ENCODE measurements around the gene MYF6. TPM values are rescaled to one million over a fixed set of nuclear protein-coding genes. Genes with fewer than 3 reads are reported as not detected.

MYF6 gene
- total RNA-seq, 2 donors from 2014 or later = not detected

DNA sequence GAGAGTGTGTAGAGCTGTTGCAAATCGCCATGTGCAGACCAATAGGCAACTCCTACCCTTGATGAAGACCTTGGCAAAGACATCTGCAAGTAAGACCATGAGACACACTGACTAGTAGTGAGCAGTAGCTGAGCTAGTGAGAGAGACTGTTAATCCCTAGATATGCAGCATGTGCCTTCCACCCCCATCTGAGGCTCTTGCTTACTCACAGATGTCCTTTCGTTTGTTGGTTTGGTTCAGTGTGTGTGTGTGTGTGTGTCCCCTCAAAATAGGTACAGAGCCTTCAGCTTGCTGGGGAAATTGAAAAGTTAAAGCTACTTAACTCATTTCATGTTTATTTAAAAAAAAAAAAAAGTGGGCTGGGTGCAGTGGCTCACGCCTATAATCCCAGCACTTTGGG is 46.8 kb downstream of the MYF6 start:
- Histone ChIP-seq H3K27me3 (replicated peaks; ENCODE audit: insufficient read depth) (no peaks in the 10 kb centered on the region), H3K27ac (no peak overlapping the region), H3K9me3 (no peaks in the 10 kb centered on the region), H3K36me3 (no peaks in the 10 kb centered on the region), H3K4me1 (ENCODE audit: control insufficient read depth in 1 of 2, low read depth in 2 of 2) (no peaks in the 10 kb centered on the region), H3K4me3 (no peak overlapping the region)
- no peak for DNase-seq (ENCODE audit: low spot score)
- TF ChIP-seq, protein P1, sequence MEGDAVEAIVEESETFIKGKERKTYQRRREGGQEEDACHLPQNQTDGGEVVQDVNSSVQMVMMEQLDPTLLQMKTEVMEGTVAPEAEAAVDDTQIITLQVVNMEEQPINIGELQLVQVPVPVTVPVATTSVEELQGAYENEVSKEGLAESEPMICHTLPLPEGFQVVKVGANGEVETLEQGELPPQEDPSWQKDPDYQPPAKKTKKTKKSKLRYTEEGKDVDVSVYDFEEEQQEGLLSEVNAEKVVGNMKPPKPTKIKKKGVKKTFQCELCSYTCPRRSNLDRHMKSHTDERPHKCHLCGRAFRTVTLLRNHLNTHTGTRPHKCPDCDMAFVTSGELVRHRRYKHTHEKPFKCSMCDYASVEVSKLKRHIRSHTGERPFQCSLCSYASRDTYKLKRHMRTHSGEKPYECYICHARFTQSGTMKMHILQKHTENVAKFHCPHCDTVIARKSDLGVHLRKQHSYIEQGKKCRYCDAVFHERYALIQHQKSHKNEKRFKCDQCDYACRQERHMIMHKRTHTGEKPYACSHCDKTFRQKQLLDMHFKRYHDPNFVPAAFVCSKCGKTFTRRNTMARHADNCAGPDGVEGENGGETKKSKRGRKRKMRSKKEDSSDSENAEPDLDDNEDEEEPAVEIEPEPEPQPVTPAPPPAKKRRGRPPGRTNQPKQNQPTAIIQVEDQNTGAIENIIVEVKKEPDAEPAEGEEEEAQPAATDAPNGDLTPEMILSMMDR (IDR thresholded peaks at IDR 0.05) = no peak
- ATAC-seq (ENCODE audit: insufficient number of reproducible peaks, low FRiP score, low read depth) = no peak

DNA sequence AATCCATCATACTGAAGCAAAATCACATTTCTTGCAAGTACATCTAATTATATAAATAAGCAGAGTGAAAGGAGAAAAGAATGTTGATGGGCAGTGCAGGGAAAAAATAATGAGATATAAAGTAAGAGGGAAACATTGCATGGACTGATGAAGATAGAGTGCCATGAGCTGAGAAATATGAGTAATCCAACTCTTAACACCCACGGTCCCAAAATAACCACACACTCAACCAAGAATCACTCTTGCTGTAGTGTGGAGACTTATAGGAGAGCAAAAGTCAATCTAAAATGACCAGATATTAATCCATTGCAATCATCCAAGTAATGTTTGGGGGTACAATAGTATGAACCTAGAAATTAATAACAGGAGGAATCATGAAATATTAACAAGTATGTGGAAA is 49.4 kb downstream of the MYF6 start:
- H3K27me3 ChIP-seq (replicated peaks; ENCODE audit: insufficient read depth) = no peaks in the 10 kb centered on the region
- ATAC-seq (ENCODE audit: insufficient number of reproducible peaks, low FRiP score, low read depth) = no peak
- TF ChIP-seq, protein P1 (IDR thresholded peaks at IDR 0.05) = no peak
- no peak for DNase-seq (ENCODE audit: low spot score)
- no peaks in the 10 kb centered on the region for H3K4me1 ChIP-seq (ENCODE audit: control insufficient read depth in 1 of 2, low read depth in 2 of 2)
- H3K27ac ChIP-seq = no peak overlapping the region
- H3K4me3 ChIP-seq = no peak overlapping the region
- no peaks in the 10 kb centered on the region for H3K36me3 ChIP-seq
- no peaks in the 10 kb centered on the region for H3K9me3 ChIP-seq

Other genes starting within 250 kb of the MYF6 start
- gene MYF5, start 9.3 kb downstream of the MYF6 start, total RNA-seq = not detected
- 1 to 10 TPM in 1 of 2 donors, under 1 TPM in 1; 0.41 to 5.8 TPM for gene LIN7A, start 230.3 kb downstream of the MYF6 start, total RNA-seq

All from thoracic aorta (tissue), 2 donors.